OCI-LY7 (cell line): Measurements from ENCODE around the gene BDH1. TPM values are rescaled to one million over a fixed set of nuclear protein-coding genes. Genes with fewer than 3 reads are reported as not detected.

ENCODE experiments used
- BruUV-seq: library from RNA; stranded (reverse); fragments of 400-500 nt; replicated peaks from 2 replicates; lab custom pipeline; 2021; lab: Mats Ljungman, UMichigan
- CTCF ChIA-PET: fragments of 300-600 bp; sonication (Branson Sonifier 250); formaldehyde crosslinking; loops from one replicate; lab custom pipeline; 2022; ENCODE audit warnings: antibody characterized with exemption; ENCODE audit not compliant: unreplicated experiment; lab: Charles Lee
- POLR2A ChIA-PET: fragments of 300-600 bp; sonication (Branson Sonifier 250); formaldehyde crosslinking; loops from one replicate; lab custom pipeline; 2022; ENCODE audit warnings: antibody characterized with exemption; lab: Charles Lee
- DNase-seq: peaks from one replicate; pipeline ENCODE4 v3.0.0-alpha.2; 2015; ENCODE audit warnings: low spot score
- H2AFZ ChIP-seq: fragments of 200-600 bp; sonication (generic), shearing (Covaris generic); 2 replicates; pipeline ENCODE4 v1.6.1; 2014; ENCODE audit warnings: mild to moderate bottlenecking, antibody characterized with exemption, low read length, moderate library complexity
- H3K27ac ChIP-seq: fragments of 200-600 bp; sonication (generic); 2 replicates; pipeline ENCODE4 v1.5.1; 2014; ENCODE audit warnings: mixed run types, low read depth, mild to moderate bottlenecking, moderate library complexity, low read length, inconsistent platforms; ENCODE audit not compliant: poor library complexity, severe bottlenecking
- H3K36me3 ChIP-seq: fragments of 200-600 bp; sonication (generic); 2 replicates; pipeline ENCODE4 v1.6.1; 2014; ENCODE audit warnings: mild to moderate bottlenecking, antibody characterized with exemption, low read length, moderate library complexity, mixed read lengths; ENCODE audit not compliant: insufficient read depth
- H3K4me1 ChIP-seq: fragments of 200-600 bp; sonication (generic); 2 replicates; pipeline ENCODE4 v1.5.1; 2014; ENCODE audit warnings: mild to moderate bottlenecking, low read length; ENCODE audit not compliant: insufficient read depth, poor library complexity, severe bottlenecking
- H3K4me2 ChIP-seq: fragments of 200-600 bp; sonication (generic); 2 replicates; pipeline ENCODE4 v1.6.1; 2014; ENCODE audit warnings: mild to moderate bottlenecking, low read length
- H3K4me3 ChIP-seq: fragments of 200-600 bp; sonication (generic); 2 replicates; pipeline ENCODE4 v1.5.1; 2014; ENCODE audit warnings: mild to moderate bottlenecking, low read depth, low read length; ENCODE audit not compliant: poor library complexity, severe bottlenecking
- H3K79me2 ChIP-seq: fragments of 200-600 bp; sonication (generic); 2 replicates; pipeline ENCODE4 v1.6.1; 2016; ENCODE audit warnings: low read depth, mild to moderate bottlenecking, low read length, moderate library complexity, mixed read lengths; ENCODE audit not compliant: insufficient read depth
- H3K9me2 ChIP-seq: fragments of 200-600 bp; sonication (generic); 2 replicates; pipeline ENCODE4 v1.6.1; 2016; ENCODE audit warnings: mild to moderate bottlenecking, low read length, mixed read lengths; ENCODE audit not compliant: insufficient read depth
- H3K9me3 ChIP-seq: fragments of 200-600 bp; sonication (generic); 2 replicates; pipeline ENCODE4 v1.6.1; 2014; ENCODE audit warnings: mild to moderate bottlenecking, mixed run types, low read length, mixed read lengths
- H4K20me1 ChIP-seq: fragments of 200-600 bp; sonication (generic); 2 replicates; pipeline ENCODE4 v1.6.1; 2014; ENCODE audit warnings: mild to moderate bottlenecking, antibody characterized with exemption, low read length, moderate library complexity, mixed read lengths; ENCODE audit not compliant: insufficient read depth
- EZH2phosphoT487 ChIP-seq: fragments of 200-600 bp; sonication (generic); IDR thresholded peaks from 2 replicates; pipeline ENCODE4 v1.6.1; 2018; ENCODE audit warnings: low read depth, borderline replicate concordance, mild to moderate bottlenecking, mixed run types, antibody characterized with exemption, low read length, moderate library complexity, mixed read lengths
- intact Hi-C: fragments of 100-400 bp; cut with micrococcal nuclease; formaldehyde crosslinking; loops from one replicate; pipeline ENCODE4 v1.10.0; 2022; ENCODE audit not compliant: unreplicated experiment
- total RNA-seq, 2 experiments: library from RNA; depleted of rRNA in 1 of 2; stranded (reverse); fragments of >200 nt in 1 of 2; shearing (Covaris generic) in 1 of 2; gene quantifications; 2 replicates each; pipeline ENCODE4 v1.2.3, GENCODE V29; 2014 to 2022
- TF ChIP-seq, protein P1 (sequence below): fragments of 200-600 bp; sonication (generic); conservative IDR thresholded peaks from 2 replicates; pipeline ENCODE4 v1.5.1; 2014; ENCODE audit warnings: mild to moderate bottlenecking, antibody characterized with exemption, low read length, moderate library complexity, mixed read lengths

The BDH1 gene
- total RNA-seq, 2 experiments from 2014 or later, result 14.1 to 14.5 TPM

DNA sequence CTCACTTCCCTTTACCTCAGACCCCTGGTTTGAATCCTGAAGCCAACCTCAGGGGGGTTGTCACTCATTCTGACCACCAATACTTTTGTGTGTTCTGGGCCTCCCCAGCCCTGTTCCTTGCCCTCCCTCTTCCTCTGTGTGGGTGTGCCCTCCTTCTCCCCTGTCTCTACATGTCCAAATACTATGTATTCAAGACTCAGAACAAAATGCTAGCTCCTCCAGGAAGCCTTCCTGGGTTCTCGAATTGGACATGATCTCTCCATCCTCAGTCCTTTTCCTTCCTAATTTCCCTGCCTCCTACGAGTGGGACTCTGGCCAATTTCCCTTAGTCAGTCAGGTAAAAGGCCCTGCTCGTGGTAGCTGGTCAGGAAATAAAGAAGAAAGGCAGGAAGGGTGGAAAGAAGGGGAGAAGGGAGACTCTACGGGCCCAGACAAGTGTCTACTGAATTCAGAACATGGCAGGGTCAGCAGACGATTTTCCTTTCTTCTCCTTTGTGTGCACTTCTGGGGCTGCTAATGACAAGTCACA is 79.7 kb downstream of the BDH1 start:
- no peaks in the 10 kb centered on the region for H3K9me2 ChIP-seq
- H3K4me2 ChIP-seq, result no peak overlapping the region
- DNase-seq, result no peak
- H3K4me1 ChIP-seq, result no peaks in the 10 kb centered on the region
- intact Hi-C loops, result no loop called here
- no peak overlapping the region for H2AFZ ChIP-seq
- H3K27ac ChIP-seq, result no peak overlapping the region
- no peak overlapping the region for H3K4me3 ChIP-seq
- CTCF ChIA-PET, result no interaction called here
- no peaks in the 10 kb centered on the region for H4K20me1 ChIP-seq
- no peaks in the 10 kb centered on the region for H3K79me2 ChIP-seq
- H3K9me3 ChIP-seq, result no peaks in the 10 kb centered on the region
- no peaks in the 10 kb centered on the region for H3K36me3 ChIP-seq
- POLR2A ChIA-PET, result no interaction called here
- TF ChIP-seq, protein P1, sequence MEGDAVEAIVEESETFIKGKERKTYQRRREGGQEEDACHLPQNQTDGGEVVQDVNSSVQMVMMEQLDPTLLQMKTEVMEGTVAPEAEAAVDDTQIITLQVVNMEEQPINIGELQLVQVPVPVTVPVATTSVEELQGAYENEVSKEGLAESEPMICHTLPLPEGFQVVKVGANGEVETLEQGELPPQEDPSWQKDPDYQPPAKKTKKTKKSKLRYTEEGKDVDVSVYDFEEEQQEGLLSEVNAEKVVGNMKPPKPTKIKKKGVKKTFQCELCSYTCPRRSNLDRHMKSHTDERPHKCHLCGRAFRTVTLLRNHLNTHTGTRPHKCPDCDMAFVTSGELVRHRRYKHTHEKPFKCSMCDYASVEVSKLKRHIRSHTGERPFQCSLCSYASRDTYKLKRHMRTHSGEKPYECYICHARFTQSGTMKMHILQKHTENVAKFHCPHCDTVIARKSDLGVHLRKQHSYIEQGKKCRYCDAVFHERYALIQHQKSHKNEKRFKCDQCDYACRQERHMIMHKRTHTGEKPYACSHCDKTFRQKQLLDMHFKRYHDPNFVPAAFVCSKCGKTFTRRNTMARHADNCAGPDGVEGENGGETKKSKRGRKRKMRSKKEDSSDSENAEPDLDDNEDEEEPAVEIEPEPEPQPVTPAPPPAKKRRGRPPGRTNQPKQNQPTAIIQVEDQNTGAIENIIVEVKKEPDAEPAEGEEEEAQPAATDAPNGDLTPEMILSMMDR, result no peak
- no peak for TF ChIP-seq EZH2phosphoT487
- BruUV-seq, result no TSS peak

DNA sequence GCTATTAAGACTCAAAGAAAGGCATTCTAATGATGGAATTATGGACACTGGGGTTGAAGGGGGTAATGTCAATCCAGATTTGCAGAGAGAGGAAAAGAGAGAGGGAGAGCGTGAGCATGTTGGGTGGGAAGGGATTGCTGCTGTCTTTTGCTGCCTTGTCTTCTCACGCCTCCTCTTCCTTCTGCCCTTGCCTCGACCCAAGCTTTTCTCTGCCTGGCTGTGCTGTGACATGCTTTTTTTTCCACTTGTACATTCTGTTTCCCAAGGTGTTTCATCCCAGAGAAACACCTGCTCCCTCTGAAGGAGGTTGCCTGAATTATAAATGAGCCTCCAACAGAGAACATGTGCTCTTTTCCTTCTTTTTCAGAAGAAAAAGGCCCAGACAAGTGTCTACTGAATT is 80.3 kb downstream of the BDH1 start:
- POLR2A ChIA-PET, result no interaction called here
- BruUV-seq, result no TSS peak
- CTCF ChIA-PET, result no interaction called here

DNA sequence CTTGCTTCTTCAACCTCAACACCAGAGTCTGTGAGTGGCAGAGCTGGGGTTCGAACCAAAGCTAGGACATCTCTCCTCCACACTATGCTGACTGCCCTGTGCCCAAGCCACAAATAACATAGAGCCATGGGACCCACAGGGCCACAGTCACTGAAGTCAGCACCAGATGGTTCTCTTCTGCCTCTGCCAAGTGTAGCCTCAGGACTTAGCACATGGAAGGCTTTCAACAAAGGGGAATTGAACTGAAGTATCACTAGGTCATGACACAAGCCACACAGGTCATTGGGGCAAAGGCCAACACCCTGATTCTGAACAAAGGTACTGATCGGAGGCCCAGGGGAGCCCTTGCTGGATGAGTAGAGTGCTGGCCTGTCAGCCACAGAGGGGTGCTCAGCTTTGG is 83.6 kb downstream of the BDH1 start:
- Histone ChIP-seq H3K79me2 (no peaks in the 10 kb centered on the region), H3K27ac (no peak overlapping the region), H2AFZ (no peak overlapping the region), H3K36me3 (no peaks in the 10 kb centered on the region), H4K20me1 (no peaks in the 10 kb centered on the region), H3K9me3 (no peaks in the 10 kb centered on the region), H3K4me1 (no peaks in the 10 kb centered on the region), H3K9me2 (no peaks in the 10 kb centered on the region), H3K4me2 (no peak overlapping the region), H3K4me3 (no peak overlapping the region)
- intact Hi-C loops, result no loop called here
- ChIA-PET CTCF (no interaction called here), POLR2A (interaction anchor here (0.6 to 0.7 kb wide), 2 partner anchors 8 to 1434 kb away, joined by 3 read pairs; no protein-coding TSS in a partner anchor)
- BruUV-seq, result no TSS peak
- DNase-seq, result no peak
- TF ChIP-seq, protein P1, result no peak
- no peak for TF ChIP-seq EZH2phosphoT487

More for the DNA sequence above, 80.3 kb downstream of the BDH1 start:
- Histone ChIP-seq H3K9me3 (no peaks in the 10 kb centered on the region), H3K36me3 (no peaks in the 10 kb centered on the region), H3K79me2 (no peaks in the 10 kb centered on the region), H3K27ac (no peak overlapping the region), H3K4me2 (no peak overlapping the region), H3K4me3 (no peak overlapping the region), H3K9me2 (no peaks in the 10 kb centered on the region), H3K4me1 (no peaks in the 10 kb centered on the region), H4K20me1 (no peaks in the 10 kb centered on the region), H2AFZ (no peak overlapping the region)
- DNase-seq, result no peak
- TF ChIP-seq, protein P1, result no peak
- TF ChIP-seq EZH2phosphoT487, result no peak
- intact Hi-C loops, result no loop called here
